OCI-LY7 (cell line): ENCODE results near the gene HS2ST1. TPM values are rescaled to one million over a fixed set of nuclear protein-coding genes. Genes with fewer than 3 reads are reported as not detected.

ENCODE experiments used
- BruUV-seq: library from RNA; stranded (reverse); fragments of 400-500 nt; replicated peaks from 2 replicates; lab custom pipeline; 2021; lab: Mats Ljungman, UMichigan
- CTCF ChIA-PET: fragments of 300-600 bp; sonication (Branson Sonifier 250); formaldehyde crosslinking; loops from one replicate; lab custom pipeline; 2022; ENCODE audit warnings: antibody characterized with exemption; ENCODE audit not compliant: unreplicated experiment; lab: Charles Lee
- POLR2A ChIA-PET: fragments of 300-600 bp; sonication (Branson Sonifier 250); formaldehyde crosslinking; loops from one replicate; lab custom pipeline; 2022; ENCODE audit warnings: antibody characterized with exemption; lab: Charles Lee
- DNase-seq: peaks from one replicate; pipeline ENCODE4 v3.0.0-alpha.2; 2015; ENCODE audit warnings: low spot score
- H2AFZ ChIP-seq: fragments of 200-600 bp; sonication (generic), shearing (Covaris generic); 2 replicates; pipeline ENCODE4 v1.6.1; 2014; ENCODE audit warnings: mild to moderate bottlenecking, antibody characterized with exemption, low read length, moderate library complexity
- H3K27ac ChIP-seq: fragments of 200-600 bp; sonication (generic); 2 replicates; pipeline ENCODE4 v1.5.1; 2014; ENCODE audit warnings: mixed run types, low read depth, mild to moderate bottlenecking, moderate library complexity, low read length, inconsistent platforms; ENCODE audit not compliant: poor library complexity, severe bottlenecking
- H3K36me3 ChIP-seq: fragments of 200-600 bp; sonication (generic); 2 replicates; pipeline ENCODE4 v1.6.1; 2014; ENCODE audit warnings: mild to moderate bottlenecking, antibody characterized with exemption, low read length, moderate library complexity, mixed read lengths; ENCODE audit not compliant: insufficient read depth
- H3K4me1 ChIP-seq: fragments of 200-600 bp; sonication (generic); 2 replicates; pipeline ENCODE4 v1.5.1; 2014; ENCODE audit warnings: mild to moderate bottlenecking, low read length; ENCODE audit not compliant: insufficient read depth, poor library complexity, severe bottlenecking
- H3K4me2 ChIP-seq: fragments of 200-600 bp; sonication (generic); 2 replicates; pipeline ENCODE4 v1.6.1; 2014; ENCODE audit warnings: mild to moderate bottlenecking, low read length
- H3K4me3 ChIP-seq: fragments of 200-600 bp; sonication (generic); 2 replicates; pipeline ENCODE4 v1.5.1; 2014; ENCODE audit warnings: mild to moderate bottlenecking, low read depth, low read length; ENCODE audit not compliant: poor library complexity, severe bottlenecking
- H3K79me2 ChIP-seq: fragments of 200-600 bp; sonication (generic); 2 replicates; pipeline ENCODE4 v1.6.1; 2016; ENCODE audit warnings: low read depth, mild to moderate bottlenecking, low read length, moderate library complexity, mixed read lengths; ENCODE audit not compliant: insufficient read depth
- H3K9me2 ChIP-seq: fragments of 200-600 bp; sonication (generic); 2 replicates; pipeline ENCODE4 v1.6.1; 2016; ENCODE audit warnings: mild to moderate bottlenecking, low read length, mixed read lengths; ENCODE audit not compliant: insufficient read depth
- H3K9me3 ChIP-seq: fragments of 200-600 bp; sonication (generic); 2 replicates; pipeline ENCODE4 v1.6.1; 2014; ENCODE audit warnings: mild to moderate bottlenecking, mixed run types, low read length, mixed read lengths
- H4K20me1 ChIP-seq: fragments of 200-600 bp; sonication (generic); 2 replicates; pipeline ENCODE4 v1.6.1; 2014; ENCODE audit warnings: mild to moderate bottlenecking, antibody characterized with exemption, low read length, moderate library complexity, mixed read lengths; ENCODE audit not compliant: insufficient read depth
- CTCF ChIP-seq: fragments of 200-600 bp; sonication (generic); conservative IDR thresholded peaks from 2 replicates; pipeline ENCODE4 v1.5.1; 2014; ENCODE audit warnings: mild to moderate bottlenecking, antibody characterized with exemption, low read length, moderate library complexity, mixed read lengths
- EZH2phosphoT487 ChIP-seq: fragments of 200-600 bp; sonication (generic); IDR thresholded peaks from 2 replicates; pipeline ENCODE4 v1.6.1; 2018; ENCODE audit warnings: low read depth, borderline replicate concordance, mild to moderate bottlenecking, mixed run types, antibody characterized with exemption, low read length, moderate library complexity, mixed read lengths
- intact Hi-C: fragments of 100-400 bp; cut with micrococcal nuclease; formaldehyde crosslinking; loops from one replicate; pipeline ENCODE4 v1.10.0; 2022; ENCODE audit not compliant: unreplicated experiment
- total RNA-seq, 2 experiments: library from RNA; depleted of rRNA in 1 of 2; stranded (reverse); fragments of >200 nt in 1 of 2; shearing (Covaris generic) in 1 of 2; gene quantifications; 2 replicates each; pipeline ENCODE4 v1.2.3, GENCODE V29; 2014 to 2022

Gene HS2ST1
- total RNA-seq, 2 experiments from 2014 or later: 20.9 to 63.7 TPM

GRCh38 chr1:87134625-87135328 is 220.3 kb downstream of the HS2ST1 start:
- Histone ChIP-seq H3K9me3 (no peaks in the 10 kb centered on the region), H3K4me3 (no peak overlapping the region), H3K4me2 (no peak overlapping the region), H3K79me2 (no peaks in the 10 kb centered on the region), H4K20me1 (no peaks in the 10 kb centered on the region), H3K36me3 (no peaks in the 10 kb centered on the region), H2AFZ (no peak overlapping the region), H3K27ac (no peak overlapping the region), H3K9me2 (no peaks in the 10 kb centered on the region), H3K4me1 (peaks cover 5% of the 10 kb centered on the region)
- intact Hi-C loops: loop anchor here (5.0 kb wide), 1 partner anchor 158 kb away; no protein-coding TSS in a partner anchor
- TF ChIP-seq CTCF (no peak), EZH2phosphoT487 (no peak)
- DNase-seq: no peak
- no TSS peak for BruUV-seq
- POLR2A ChIA-PET: interaction anchor here (0.7 kb wide), 1 partner anchor 20 kb away, joined by 3 read pairs; no protein-coding TSS in a partner anchor
- CTCF ChIA-PET: interaction anchor here (1.1 kb wide), 1 partner anchor 9 kb away, joined by 3 read pairs; no protein-coding TSS in a partner anchor

- no peak overlapping the region for H3K4me3 ChIP-seq
- no peaks in the 10 kb centered on the region for H3K79me2 ChIP-seq
- DNase-seq: no peak
- CTCF ChIA-PET: no interaction called here
- no peaks in the 10 kb centered on the region for H3K36me3 ChIP-seq
- H4K20me1 ChIP-seq: no peaks in the 10 kb centered on the region
- H3K27ac ChIP-seq: no peak overlapping the region
- H3K4me1 ChIP-seq: peaks cover 5% of the 10 kb centered on the region
- POLR2A ChIA-PET: no interaction called here
- H3K9me3 ChIP-seq: no peaks in the 10 kb centered on the region
- intact Hi-C loops: no loop called here
- H3K9me2 ChIP-seq: no peaks in the 10 kb centered on the region
- BruUV-seq: no TSS peak
- no peak overlapping the region for H3K4me2 ChIP-seq
- TF ChIP-seq EZH2phosphoT487: no peak
- no peak for TF ChIP-seq CTCF
- H2AFZ ChIP-seq: no peak overlapping the region
Observed at GRCh38 chr1:87135329-87135712, 220.9 kb downstream of the HS2ST1 start.
